ENCODE data around the gene UBR3.
A peak's percentile ranks its signal among the peaks of the same experiment; 100 is the strongest.
"Not testable (repeated sequence)": the region's sequence is repeated elsewhere in the genome, so short reads cannot be mapped to it uniquely, and the experiment has no call there.

Gene UBR3

DNA sequence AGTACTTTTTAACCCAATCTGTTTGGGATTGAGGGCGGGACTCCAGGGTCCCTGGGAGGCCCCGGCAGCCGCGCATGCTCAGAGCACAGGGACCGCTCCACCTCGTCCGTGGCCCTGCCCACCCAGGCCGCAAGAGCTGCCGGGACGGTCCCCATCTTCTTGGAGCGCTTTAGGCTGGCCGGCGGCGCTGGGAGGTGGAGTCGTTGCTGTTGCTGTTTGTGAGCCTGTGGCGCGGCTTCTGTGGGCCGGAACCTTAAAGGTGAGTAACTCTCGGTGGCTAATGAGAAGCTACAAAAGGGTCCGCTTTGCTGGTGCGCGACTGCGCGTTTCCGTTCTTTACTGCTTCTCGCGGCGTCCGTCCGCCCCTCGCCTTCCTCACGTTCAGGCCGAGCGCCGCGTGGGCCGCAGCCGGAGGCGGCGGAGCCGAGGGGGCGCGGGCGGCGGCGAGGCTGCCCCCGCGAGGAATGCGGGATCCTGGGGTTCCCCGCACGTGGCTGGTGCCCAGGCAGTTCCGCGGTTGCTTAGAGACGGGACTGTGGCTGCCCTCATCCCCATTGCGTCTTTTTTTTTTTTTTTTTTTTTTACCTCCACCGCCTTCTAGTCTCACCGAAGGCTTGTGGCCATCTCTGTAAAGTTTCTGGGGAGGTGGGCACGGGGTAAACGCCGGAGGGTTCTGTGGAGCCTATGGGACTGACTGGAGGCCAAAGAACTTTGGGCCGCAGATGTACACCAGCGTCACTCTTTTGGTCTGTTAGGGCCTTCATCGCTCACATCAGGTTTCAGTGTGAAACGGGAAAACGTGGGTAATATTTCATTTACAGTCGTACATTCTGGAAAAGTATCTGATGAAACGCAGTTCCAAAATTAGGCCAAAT, 28.3 kb upstream of the UBR3 start, which contains the start of gene SSB:
TSS of gene SSB (plus strand) at position 154 of the 875 bp plus-strand sequence. CDS start 2,090 bp downstream, outside the sequence.
- Histone ChIP-seq H3K9me3 (ENCODE audit: control insufficient read depth, low read length) (no peaks in the 10 kb centered on the region), H3K27ac (ENCODE audit: insufficient read depth, low read depth, low read length, poor library complexity, severe bottlenecking) (peak within 1 kb of the TSS; percentile 91), H3K27me3 (ENCODE audit: control insufficient read depth, insufficient read depth, low read length, poor library complexity, severe bottlenecking) (no peaks in the 10 kb centered on the region), H3K4me1 (ENCODE audit: control insufficient read depth, insufficient read depth, low read length) (no peaks in the 10 kb centered on the region), H3K36me3 (ENCODE audit: control insufficient read depth, insufficient read depth, low read length) (peaks cover 6% of the 10 kb centered on the region), H3K4me3 (ENCODE audit: insufficient read depth, low read depth, low read length) (peak within 1 kb of the TSS; percentile 87)
- WGBS, 2 experiments, result 0 to 1% methylated on average over 67 of the region's 67 CpGs

DNA sequence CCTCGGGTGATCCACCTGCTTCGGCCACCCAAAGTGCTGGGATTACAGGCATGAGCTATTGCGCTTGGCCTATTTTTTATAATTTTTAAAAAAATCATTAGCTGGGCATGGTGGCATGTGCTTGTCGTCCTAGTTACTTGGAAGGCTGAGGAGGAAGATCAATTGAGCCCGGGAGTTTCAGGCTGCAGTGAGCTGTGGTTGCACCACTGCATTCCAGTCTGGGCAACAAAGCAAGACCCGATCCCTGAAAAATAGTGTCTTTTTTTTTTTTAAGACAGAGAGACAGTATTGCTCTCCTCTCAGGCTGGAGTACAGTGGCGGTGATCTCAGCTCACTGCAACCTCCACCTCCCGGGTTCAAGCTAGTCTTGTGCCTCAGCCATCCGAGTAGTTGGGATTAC, 23.8 kb upstream of the UBR3 start:
- no peak overlapping the region for H3K27ac ChIP-seq (ENCODE audit: insufficient read depth, low read depth, low read length, poor library complexity, severe bottlenecking)
- no peak overlapping the region for H3K4me3 ChIP-seq (ENCODE audit: insufficient read depth, low read depth, low read length)
- no peaks in the 10 kb centered on the region for H3K4me1 ChIP-seq (ENCODE audit: control insufficient read depth, insufficient read depth, low read length)
- H3K36me3 ChIP-seq (ENCODE audit: control insufficient read depth, insufficient read depth, low read length), result peaks cover 36% of the 10 kb centered on the region
- 89 to 94% methylated on average over 9 of the region's 9 CpGs for WGBS, 2 experiments
- H3K27me3 ChIP-seq (ENCODE audit: control insufficient read depth, insufficient read depth, low read length, poor library complexity, severe bottlenecking), result no peaks in the 10 kb centered on the region
- H3K9me3 ChIP-seq (ENCODE audit: control insufficient read depth, low read length), result no peaks in the 10 kb centered on the region

DNA sequence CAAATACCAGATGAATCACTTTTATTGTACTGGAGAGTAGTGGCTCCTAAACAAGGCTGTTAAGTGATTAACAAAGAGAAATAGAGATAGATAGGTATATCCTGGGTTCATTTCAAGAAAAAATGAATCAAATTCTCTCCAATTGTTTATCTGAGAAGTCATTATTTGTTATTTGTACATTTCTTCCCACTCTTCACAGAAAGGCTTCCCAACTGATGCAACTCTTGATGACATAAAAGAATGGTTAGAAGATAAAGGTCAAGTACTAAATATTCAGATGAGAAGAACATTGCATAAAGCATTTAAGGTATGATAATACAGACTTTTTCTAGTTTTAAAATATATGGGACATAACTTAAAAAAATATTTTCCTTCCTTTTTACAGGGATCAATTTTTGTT, 20.7 kb upstream of the UBR3 start:
- Histone ChIP-seq H3K9me3 (ENCODE audit: control insufficient read depth, low read length) (no peaks in the 10 kb centered on the region), H3K4me1 (ENCODE audit: control insufficient read depth, insufficient read depth, low read length) (no peaks in the 10 kb centered on the region), H3K27ac (ENCODE audit: insufficient read depth, low read depth, low read length, poor library complexity, severe bottlenecking) (no peak overlapping the region), H3K27me3 (ENCODE audit: control insufficient read depth, insufficient read depth, low read length, poor library complexity, severe bottlenecking) (no peaks in the 10 kb centered on the region), H3K36me3 (ENCODE audit: control insufficient read depth, insufficient read depth, low read length) (peaks cover 42% of the 10 kb centered on the region), H3K4me3 (ENCODE audit: insufficient read depth, low read depth, low read length) (no peak overlapping the region)

DNA sequence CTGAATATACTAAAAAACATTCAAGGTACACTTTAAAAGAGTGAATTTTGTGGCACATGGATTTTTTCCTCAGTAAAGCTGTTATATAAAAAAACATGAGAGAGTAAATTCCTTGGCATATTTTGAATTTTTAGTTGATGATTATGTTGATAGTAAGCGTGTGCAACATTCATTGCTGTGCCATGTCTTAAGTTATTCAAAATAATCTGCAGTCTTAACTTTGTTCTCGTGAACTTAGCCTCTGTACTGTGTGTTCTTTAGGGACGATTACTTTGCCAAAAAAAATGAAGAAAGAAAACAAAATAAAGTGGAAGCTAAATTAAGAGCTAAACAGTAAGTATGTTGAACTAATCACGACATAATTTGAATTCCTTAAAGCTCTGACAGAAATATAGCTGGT, 19.0 kb upstream of the UBR3 start:
- no peaks in the 10 kb centered on the region for H3K27me3 ChIP-seq (ENCODE audit: control insufficient read depth, insufficient read depth, low read length, poor library complexity, severe bottlenecking)
- H3K4me3 ChIP-seq (ENCODE audit: insufficient read depth, low read depth, low read length), result no peak overlapping the region
- no peaks in the 10 kb centered on the region for H3K4me1 ChIP-seq (ENCODE audit: control insufficient read depth, insufficient read depth, low read length)
- no peaks in the 10 kb centered on the region for H3K9me3 ChIP-seq (ENCODE audit: control insufficient read depth, low read length)
- peaks cover 54% of the 10 kb centered on the region for H3K36me3 ChIP-seq (ENCODE audit: control insufficient read depth, insufficient read depth, low read length)
- H3K27ac ChIP-seq (ENCODE audit: insufficient read depth, low read depth, low read length, poor library complexity, severe bottlenecking), result no peak overlapping the region
- WGBS, 2 experiments, result 98 to 99% methylated on average over 4 of the region's 4 CpGs

DNA sequence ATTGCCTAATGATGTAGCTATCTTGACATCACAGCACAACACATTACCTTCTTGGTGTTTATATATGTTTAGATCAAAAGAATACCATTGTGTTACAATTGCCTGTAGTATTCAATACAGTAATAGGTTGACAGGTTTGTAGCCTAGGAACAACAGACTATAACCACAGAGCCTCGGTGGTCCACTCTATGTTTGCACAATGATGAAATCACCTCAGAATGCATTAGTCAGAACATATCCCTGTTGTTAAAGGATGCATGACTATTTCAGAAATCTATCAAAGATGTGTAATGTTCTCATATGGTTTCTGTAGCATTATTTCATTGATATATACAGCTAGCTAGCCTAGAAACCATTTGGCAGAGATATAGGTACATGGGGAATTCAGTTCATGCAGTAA, 11.4 kb upstream of the UBR3 start:
- Histone ChIP-seq H3K36me3 (ENCODE audit: control insufficient read depth, insufficient read depth, low read length) (peaks cover 48% of the 10 kb centered on the region), H3K27me3 (ENCODE audit: control insufficient read depth, insufficient read depth, low read length, poor library complexity, severe bottlenecking) (no peaks in the 10 kb centered on the region), H3K4me1 (ENCODE audit: control insufficient read depth, insufficient read depth, low read length) (no peaks in the 10 kb centered on the region), H3K4me3 (ENCODE audit: insufficient read depth, low read depth, low read length) (no peak overlapping the region), H3K27ac (ENCODE audit: insufficient read depth, low read depth, low read length, poor library complexity, severe bottlenecking) (no peak overlapping the region), H3K9me3 (ENCODE audit: control insufficient read depth, low read length) (no peaks in the 10 kb centered on the region)
- 78 to 94% methylated on average over 1 of the region's 1 CpG for WGBS, 2 experiments

DNA sequence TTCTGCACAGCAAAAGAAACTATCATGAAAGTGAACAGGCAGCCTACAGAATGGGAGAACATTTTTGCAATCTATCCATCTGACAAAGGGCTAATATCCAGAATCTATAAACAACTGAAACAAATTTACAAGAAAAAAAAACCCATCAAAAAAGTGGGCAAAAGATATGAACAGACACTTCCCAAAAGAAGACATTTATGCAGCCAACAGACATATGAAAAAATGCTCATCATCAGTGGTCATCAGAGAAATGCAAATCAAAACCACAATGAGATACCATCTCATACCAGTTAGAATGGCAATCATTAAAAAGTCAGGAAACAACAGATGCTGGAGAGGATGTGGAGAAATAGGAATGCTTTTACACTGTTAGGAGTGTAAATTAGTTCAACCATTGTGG, 10.3 kb upstream of the UBR3 start:
- not testable (repeated sequence) for H3K9me3 ChIP-seq (ENCODE audit: control insufficient read depth, low read length); H3K27me3 ChIP-seq (ENCODE audit: control insufficient read depth, insufficient read depth, low read length, poor library complexity, severe bottlenecking); H3K27ac ChIP-seq (ENCODE audit: insufficient read depth, low read depth, low read length, poor library complexity, severe bottlenecking); H3K4me1 ChIP-seq (ENCODE audit: control insufficient read depth, insufficient read depth, low read length); H3K4me3 ChIP-seq (ENCODE audit: insufficient read depth, low read depth, low read length)
- peaks cover 38% of the 10 kb centered on the region for H3K36me3 ChIP-seq (ENCODE audit: control insufficient read depth, insufficient read depth, low read length)

DNA sequence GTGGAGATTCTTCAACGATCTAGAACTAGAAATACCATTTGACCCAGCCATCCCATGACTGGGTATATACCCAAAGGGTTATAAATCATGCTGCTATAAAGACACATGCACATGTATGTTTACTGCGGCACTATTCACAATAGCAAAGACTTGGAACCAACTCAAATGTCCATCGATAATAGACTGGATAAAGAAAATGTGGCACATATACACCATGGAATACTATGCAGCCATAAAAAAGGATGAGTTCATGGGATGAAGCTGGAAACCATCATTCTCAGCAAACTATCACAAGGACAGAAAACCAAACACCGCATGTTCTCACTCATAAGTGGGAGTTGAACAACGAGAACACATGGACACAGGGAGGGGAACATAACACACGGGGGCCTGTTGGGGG, 9.9 kb upstream of the UBR3 start:
- H3K27me3 ChIP-seq (ENCODE audit: control insufficient read depth, insufficient read depth, low read length, poor library complexity, severe bottlenecking); H3K4me3 ChIP-seq (ENCODE audit: insufficient read depth, low read depth, low read length); H3K4me1 ChIP-seq (ENCODE audit: control insufficient read depth, insufficient read depth, low read length); H3K9me3 ChIP-seq (ENCODE audit: control insufficient read depth, low read length); H3K27ac ChIP-seq (ENCODE audit: insufficient read depth, low read depth, low read length, poor library complexity, severe bottlenecking): not testable (repeated sequence)
- peaks cover 34% of the 10 kb centered on the region for H3K36me3 ChIP-seq (ENCODE audit: control insufficient read depth, insufficient read depth, low read length)
- WGBS, 2 experiments, result 93 to 96% methylated on average over 5 to 6 of the region's 6 CpGs

DNA sequence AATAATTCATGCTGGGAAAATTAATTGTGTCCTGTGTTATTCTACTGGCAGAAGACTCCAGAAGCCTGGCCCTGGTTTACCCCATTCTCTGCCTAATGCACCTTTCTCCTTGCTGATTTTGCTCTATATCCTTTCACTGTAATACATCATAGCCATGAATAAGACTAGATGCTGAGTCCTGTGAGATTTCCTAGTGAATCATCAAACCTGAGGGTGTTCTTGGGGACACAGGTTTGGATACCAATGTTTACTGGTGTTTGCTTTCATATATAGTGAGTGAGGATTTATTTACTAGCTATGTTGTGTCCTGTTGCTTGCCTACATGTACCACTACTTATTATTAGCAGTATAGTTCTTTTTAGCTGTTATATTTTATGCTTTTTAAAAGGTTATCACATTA, 9.0 kb upstream of the UBR3 start:
- Histone ChIP-seq H3K4me1 (ENCODE audit: control insufficient read depth, insufficient read depth, low read length) (peaks cover under 1% of the 10 kb centered on the region), H3K4me3 (ENCODE audit: insufficient read depth, low read depth, low read length) (no peak overlapping the region), H3K27me3 (ENCODE audit: control insufficient read depth, insufficient read depth, low read length, poor library complexity, severe bottlenecking) (no peaks in the 10 kb centered on the region), H3K36me3 (ENCODE audit: control insufficient read depth, insufficient read depth, low read length) (peaks cover 25% of the 10 kb centered on the region), H3K27ac (ENCODE audit: insufficient read depth, low read depth, low read length, poor library complexity, severe bottlenecking) (no peak overlapping the region), H3K9me3 (ENCODE audit: control insufficient read depth, low read length) (no peaks in the 10 kb centered on the region)

DNA sequence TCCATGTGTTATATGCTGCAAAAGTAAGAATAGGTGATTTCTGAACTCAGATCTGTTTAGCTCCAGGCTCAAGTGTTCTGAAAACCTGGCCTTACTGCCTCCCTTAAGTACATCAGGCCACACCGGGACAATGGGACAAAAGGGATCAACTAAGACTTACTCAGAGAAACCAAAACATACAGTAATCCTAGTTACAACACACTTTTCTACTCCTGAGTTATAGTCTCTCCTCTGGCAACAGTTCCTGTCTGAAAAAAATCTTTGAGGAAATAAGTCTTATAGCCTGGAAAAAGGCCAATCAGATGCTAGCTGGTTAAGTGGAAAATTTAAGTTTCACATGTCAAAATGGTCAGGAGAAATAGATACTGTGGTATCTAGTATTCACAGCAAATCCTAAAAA, 8.1 kb upstream of the UBR3 start:
- peaks cover 7% of the 10 kb centered on the region for H3K4me1 ChIP-seq (ENCODE audit: control insufficient read depth, insufficient read depth, low read length)
- peaks cover 17% of the 10 kb centered on the region for H3K36me3 ChIP-seq (ENCODE audit: control insufficient read depth, insufficient read depth, low read length)
- H3K4me3 ChIP-seq (ENCODE audit: insufficient read depth, low read depth, low read length), result no peak overlapping the region
- 85 to 93% methylated on average over 1 of the region's 1 CpG for WGBS, 2 experiments
- H3K9me3 ChIP-seq (ENCODE audit: control insufficient read depth, low read length), result no peaks in the 10 kb centered on the region
- no peaks in the 10 kb centered on the region for H3K27me3 ChIP-seq (ENCODE audit: control insufficient read depth, insufficient read depth, low read length, poor library complexity, severe bottlenecking)
- H3K27ac ChIP-seq (ENCODE audit: insufficient read depth, low read depth, low read length, poor library complexity, severe bottlenecking), result no peak overlapping the region

DNA sequence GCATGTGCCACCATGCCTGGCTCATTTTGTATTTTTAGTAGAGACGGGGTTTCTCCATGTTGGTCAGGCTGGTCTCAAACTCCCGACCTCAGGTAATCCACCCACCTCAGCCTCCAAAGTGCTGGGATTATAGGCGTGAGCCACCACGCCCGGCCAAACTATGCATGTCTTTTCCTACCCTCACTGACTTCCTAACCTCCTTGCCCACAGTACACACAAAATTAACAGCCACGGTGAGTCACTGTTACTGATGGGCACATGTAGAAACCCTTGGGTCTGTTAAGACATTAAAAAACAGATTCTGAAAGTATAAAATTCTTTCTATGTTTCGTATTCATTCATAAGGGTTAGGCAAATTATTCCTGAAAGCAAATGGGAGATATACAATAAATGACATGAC, 7.2 kb upstream of the UBR3 start:
- not testable (repeated sequence) for H3K4me3 ChIP-seq (ENCODE audit: insufficient read depth, low read depth, low read length); H3K4me1 ChIP-seq (ENCODE audit: control insufficient read depth, insufficient read depth, low read length); H3K27ac ChIP-seq (ENCODE audit: insufficient read depth, low read depth, low read length, poor library complexity, severe bottlenecking); H3K27me3 ChIP-seq (ENCODE audit: control insufficient read depth, insufficient read depth, low read length, poor library complexity, severe bottlenecking); H3K9me3 ChIP-seq (ENCODE audit: control insufficient read depth, low read length)
- peaks cover 16% of the 10 kb centered on the region for H3K36me3 ChIP-seq (ENCODE audit: control insufficient read depth, insufficient read depth, low read length)
- 91 to 95% methylated on average over 6 of the region's 7 CpGs for WGBS, 2 experiments

All from ectodermal cell (in vitro differentiated cells).